GM18951 (cell line): ENCODE measurements around the gene FLG2.

Source experiments
- POLR2A ChIP-seq: IDR thresholded peaks from 4 replicates; pipeline ENCODE4 v1.6.1; 2011; ENCODE audit warnings: mild to moderate bottlenecking; ENCODE audit not compliant: insufficient read length, insufficient read depth; ENCODE audit errors: extremely low read depth
- in situ Hi-C: fragments of 300-500 bp; cut with MboI; formaldehyde crosslinking; loops from one replicate; pipeline ENCODE4 v1.12.0; 2022; ENCODE audit warnings: low sequenced_read_pairs, mixed read lengths, inconsistent platforms; ENCODE audit not compliant: unreplicated experiment

Gene FLG2

DNA sequence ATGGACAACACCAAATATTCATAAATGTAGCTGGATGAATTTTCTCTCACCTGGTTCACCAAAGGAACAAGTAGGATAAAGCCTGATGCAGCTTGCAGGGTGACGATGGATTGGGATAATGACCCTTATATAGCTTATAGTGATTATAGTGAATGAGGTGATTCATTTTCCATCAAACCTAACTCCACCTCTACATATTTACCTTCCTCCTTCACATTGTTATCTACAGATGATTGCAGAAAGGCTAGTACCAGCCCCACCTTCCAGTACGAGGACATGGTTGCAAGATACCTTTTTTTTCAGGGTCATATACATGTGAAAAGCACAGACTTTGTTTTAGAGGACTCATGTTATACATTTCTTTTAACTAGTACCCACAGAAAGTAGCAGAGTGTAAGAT is at the start of gene FLG2:
TSS of gene FLG2 (minus strand) at position 101 of the 400 bp plus-strand sequence. CDS start 1,122 bp downstream, outside the sequence.
- no peak for TF ChIP-seq POLR2A

DNA sequence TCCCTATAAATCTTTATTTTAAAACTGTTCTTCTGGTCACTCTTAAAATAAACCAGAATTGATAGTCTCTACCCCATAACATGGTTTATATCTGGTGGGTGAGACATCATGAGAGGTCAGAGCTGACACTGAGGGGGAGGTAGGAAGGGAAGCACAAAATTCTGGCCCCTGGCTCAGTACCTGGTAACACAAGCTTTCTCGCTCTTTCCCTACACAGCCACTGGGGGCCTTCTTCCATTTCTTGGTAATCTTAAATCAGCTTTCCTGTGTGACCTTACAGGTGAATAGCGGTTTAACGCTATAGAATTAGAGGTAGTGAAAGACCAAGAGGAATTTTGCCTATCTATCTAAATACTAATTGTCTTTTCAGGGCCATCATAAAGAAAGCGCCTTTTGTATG is 48.9 kb upstream of the FLG2 start:
- no peak for TF ChIP-seq POLR2A
- in situ Hi-C loops: no loop called here

More for the DNA sequence above, at the start of gene FLG2:
- in situ Hi-C loops: no loop called here

DNA sequence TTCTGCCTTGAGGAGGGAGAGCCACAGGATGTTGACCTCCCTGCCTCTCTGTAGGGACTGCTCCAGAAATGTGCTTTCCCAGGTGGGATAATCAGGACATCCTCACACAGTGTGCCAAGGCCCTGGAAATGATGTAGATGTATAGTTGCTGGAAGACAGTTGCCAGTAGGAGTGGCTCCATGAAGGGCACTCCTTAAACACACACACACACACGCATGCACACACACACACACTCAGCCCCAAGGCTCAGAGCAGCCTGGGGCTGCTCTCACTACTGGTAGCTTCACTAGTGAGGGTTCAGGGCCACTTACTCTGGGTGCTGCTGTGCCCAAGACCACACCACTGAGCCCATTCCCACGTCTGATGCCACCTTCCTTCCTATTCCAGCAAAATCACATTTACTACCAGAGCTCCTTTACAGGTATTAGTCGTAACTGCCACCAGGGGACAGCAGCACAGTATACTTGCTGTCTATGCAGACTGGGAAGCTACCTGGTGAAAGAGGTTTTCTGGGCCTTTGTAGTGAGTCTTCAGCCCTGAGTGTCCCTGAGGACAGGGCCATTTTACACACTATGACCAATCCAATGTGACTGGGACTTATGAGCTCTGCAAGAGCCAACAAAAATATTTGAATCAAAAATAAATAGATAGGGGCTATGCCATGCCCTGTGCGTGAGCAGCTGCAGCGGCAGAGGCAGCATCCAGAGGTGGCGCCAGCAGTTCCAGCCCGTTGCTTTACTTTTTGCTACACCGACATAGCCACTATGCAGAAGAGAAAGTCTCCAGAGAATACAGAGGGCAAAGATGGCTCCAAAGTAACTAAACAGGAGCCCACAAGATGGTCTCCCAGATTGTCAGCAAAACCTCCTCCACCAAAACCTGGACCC is 39.2 kb upstream of the FLG2 start:
- TF ChIP-seq POLR2A: no peak

GRCh38 chr1:152397474-152397873 is 37.7 kb upstream of the FLG2 start:
- no peak for TF ChIP-seq POLR2A
- in situ Hi-C loops: no loop called here

More for the DNA sequence above, 39.2 kb upstream of the FLG2 start:
- in situ Hi-C loops: no loop called here

DNA sequence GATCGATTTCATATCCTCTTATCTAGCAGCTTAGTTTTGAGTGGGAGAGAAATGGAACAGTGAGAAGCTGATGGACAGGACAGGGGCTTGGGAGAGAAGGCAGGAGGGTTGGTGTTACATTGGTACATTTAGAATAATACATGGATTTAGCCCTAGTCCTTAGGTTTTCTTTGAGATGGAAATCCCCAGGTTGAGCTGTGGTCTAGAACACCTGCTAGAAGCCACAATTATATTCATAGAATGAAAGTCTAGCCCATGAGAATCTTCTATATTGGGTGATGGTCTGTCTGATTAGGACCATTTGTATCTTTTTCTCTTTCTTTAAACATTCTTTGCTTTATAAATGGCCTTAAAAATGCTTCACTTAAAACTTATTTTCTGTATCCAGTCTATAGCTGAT is 34.3 kb upstream of the FLG2 start:
- in situ Hi-C loops: no loop called here
- TF ChIP-seq POLR2A: no peak

- no peak for TF ChIP-seq POLR2A
- in situ Hi-C loops: no loop called here
These were observed 33.1 kb upstream of the FLG2 start for GRCh38 chr1:152392909-152393308.

GRCh38 chr1:152388889-152389288 is 29.1 kb upstream of the FLG2 start:
- in situ Hi-C loops: no loop called here
- no peak for TF ChIP-seq POLR2A

DNA sequence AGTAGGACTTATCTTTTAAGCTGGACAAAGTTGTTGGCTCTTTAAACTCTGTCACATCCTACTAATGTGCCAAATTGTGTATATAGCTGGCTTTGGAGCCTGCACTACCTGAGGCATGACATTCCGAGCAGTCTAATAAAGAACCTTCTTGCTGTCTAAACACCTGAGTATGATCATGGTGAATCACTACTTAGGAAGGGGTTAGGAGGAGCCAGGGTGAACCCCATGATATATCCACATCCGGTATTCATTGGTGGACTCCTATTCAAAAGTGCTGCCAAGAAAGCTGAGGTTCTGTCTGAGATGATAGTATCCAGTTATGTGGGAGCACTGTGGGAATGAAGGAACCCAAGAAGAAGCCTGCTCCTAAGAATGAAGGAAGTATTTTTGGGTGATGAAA is 27.1 kb upstream of the FLG2 start:
- in situ Hi-C loops: no loop called here
- no peak for TF ChIP-seq POLR2A

DNA sequence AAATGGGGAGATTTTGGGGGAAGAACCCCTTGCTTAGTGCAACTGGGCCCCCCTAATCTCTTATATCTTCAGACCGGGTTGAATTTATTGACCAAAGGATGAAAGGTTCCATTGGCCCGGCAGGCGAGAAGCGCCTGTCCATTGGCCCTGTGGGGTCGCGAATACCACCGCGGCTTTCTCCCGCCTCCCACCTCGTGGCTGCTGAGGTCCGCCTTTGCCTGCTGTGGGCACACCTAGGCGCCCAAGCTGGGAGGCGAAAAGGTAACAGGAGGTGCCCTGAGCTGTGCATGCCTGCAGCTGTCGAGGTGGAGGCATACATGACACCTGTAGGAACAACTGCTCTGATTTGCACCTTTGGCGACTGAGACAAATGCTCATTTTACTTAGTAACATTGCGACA is 21.1 kb upstream of the FLG2 start:
- no peak for TF ChIP-seq POLR2A
- in situ Hi-C loops: no loop called here

DNA sequence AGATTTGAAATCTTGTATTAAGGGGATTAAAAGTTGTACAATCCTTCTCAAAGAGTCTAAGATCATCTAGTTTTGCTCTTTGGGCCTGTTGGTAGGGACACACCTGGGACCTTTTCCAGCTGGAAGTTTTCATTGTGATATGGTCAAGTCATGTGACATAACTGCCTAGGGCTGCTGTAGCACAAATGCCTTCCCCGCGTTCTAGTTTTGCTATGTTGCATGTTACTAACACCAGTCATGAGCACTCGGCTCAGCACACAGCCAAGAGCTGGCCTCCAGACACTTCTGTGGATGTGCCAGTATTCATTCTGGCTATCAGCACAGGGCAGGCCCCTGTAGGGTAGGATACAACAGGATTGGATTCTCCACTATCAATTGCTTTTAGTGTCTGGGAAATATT is 14.6 kb upstream of the FLG2 start:
- in situ Hi-C loops: no loop called here
- TF ChIP-seq POLR2A: no peak

GRCh38 chr1:152372672-152373071 is 12.9 kb upstream of the FLG2 start:
- in situ Hi-C loops: no loop called here
- no peak for TF ChIP-seq POLR2A

GRCh38 chr1:152367436-152367835 is 7.6 kb upstream of the FLG2 start:
- no peak for TF ChIP-seq POLR2A
- in situ Hi-C loops: no loop called here

DNA sequence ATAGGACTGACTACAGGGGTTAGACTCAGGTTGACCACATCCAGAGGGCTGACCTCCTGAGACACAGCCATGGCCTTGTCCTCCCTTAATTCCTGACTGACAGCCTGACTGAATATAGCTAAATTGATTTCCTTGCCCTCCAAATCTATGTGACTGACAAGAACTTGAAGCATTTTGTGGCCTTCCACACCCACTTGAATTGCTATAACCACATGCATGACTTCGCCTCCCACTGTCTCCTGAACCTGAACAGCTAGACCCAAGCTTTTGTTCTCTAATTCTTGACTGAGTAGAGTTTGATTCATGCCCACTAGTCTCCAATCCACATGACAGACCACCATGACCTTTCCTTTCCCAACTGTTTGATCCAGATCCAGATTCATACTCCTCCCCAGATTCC is 3.1 kb downstream of the FLG2 start:
- no peak for TF ChIP-seq POLR2A
- in situ Hi-C loops: no loop called here

DNA sequence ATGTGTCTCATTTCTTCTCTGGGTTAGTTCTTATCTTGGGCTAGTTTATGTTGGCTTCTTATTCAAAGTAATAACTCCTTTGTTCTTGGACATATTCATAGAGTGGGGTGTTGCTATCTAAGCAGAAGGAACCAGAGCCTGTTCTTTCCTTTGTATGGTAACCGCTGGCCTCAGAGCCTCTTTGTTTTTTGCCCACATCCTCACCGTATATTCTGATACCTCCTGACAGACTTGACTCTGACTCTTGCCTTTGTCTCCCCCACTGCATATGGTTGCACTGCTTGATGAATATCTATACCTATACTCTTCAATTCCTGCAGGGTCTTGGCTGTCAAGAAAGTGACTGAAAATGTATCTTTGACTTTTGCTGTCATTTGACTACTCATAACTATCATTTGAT is 10.2 kb downstream of the FLG2 start:
- in situ Hi-C loops: no loop called here
- no peak for TF ChIP-seq POLR2A
